K562 (cell line): ENCODE results near the gene CBY2. TPM values are rescaled to one million over a fixed set of nuclear protein-coding genes. Genes with fewer than 3 reads are reported as not detected.

Experiments used
- ATAC-seq: fragments of 200-7000 bp; cut with Tn5 transposase; 3 replicates; pipeline ENCODE4 v1.9.1; 2020; ENCODE audit warnings: moderate library complexity
- BruUV-seq: library from RNA; stranded (reverse); fragments of 400-500 nt; replicated peaks from 2 replicates; lab custom pipeline; 2021; lab: Mats Ljungman, UMichigan
- CTCF ChIA-PET: fragments of 300-600 bp; formaldehyde crosslinking; extraction: SDS; loops from one replicate; lab custom pipeline; 2021; ENCODE audit warnings: low intra/inter-chr PET ratio; lab: Yijun Ruan, JAX
- POLR2A ChIA-PET: fragments of 300-600, 350-650 bp; sonication (Branson Sonifier 250); formaldehyde crosslinking; extraction: SDS; loops from one replicate; lab custom pipeline; 2021; ENCODE audit warnings: antibody characterized with exemption, inconsistent platforms; lab: Yijun Ruan, JAX
- DNase-seq, 4 experiments: peaks; one replicate each; pipeline versions ENCODE4 v3.0.0 to v3.0.0-alpha.2; 2011 to 2018; ENCODE audit warnings: low spot score in 3 of 4, mixed read lengths in 3 of 4; ENCODE audit errors: extremely low read depth in 1 of 4
- FAIRE-seq: peaks from 2 replicates; lab custom pipeline; 2011; peaks lifted over from hg19 to GRCh38; lab: Jason Lieb, UNC
- H2AFZ ChIP-seq: 2 replicates; pipeline ENCODE4 v1.6.0; 2011; ENCODE audit warnings: low read depth, low read length, control low read depth, inconsistent platforms
- H3K27ac ChIP-seq: fragments of 200-600 bp; 3 replicates; pipeline ENCODE4 v1.8.0; 2011; ENCODE audit warnings: low read depth, mild to moderate bottlenecking, control low read depth, inconsistent platforms, low read length, moderate library complexity, mixed read lengths; ENCODE audit errors: extremely low read depth
- H3K27me3 ChIP-seq, 2 experiments: fragments of 300-600 bp in 1 of 2; 2 replicates in 1 of 2; 3 replicates in 1 of 2; pipeline versions ENCODE4 v1.6.0 to v1.8.0; 2011; ENCODE audit warnings: inconsistent platforms in 2 of 2, low read length in 2 of 2, mild to moderate bottlenecking in 1 of 2, mixed read lengths in 1 of 2, moderate library complexity in 1 of 2; ENCODE audit not compliant: control insufficient read depth in 2 of 2, insufficient read depth in 2 of 2
- H3K36me3 ChIP-seq: fragments of 300-600 bp; 3 replicates; pipeline ENCODE4 v1.8.0; 2011; ENCODE audit warnings: mild to moderate bottlenecking, low read length, inconsistent platforms; ENCODE audit not compliant: control insufficient read depth, insufficient read depth
- H3K4me1 ChIP-seq, 2 experiments: fragments of 200-600 bp in 1 of 2; replicated peaks in 1 of 2; 2 replicates in 1 of 2; 3 replicates in 1 of 2; pipeline versions ENCODE4 v1.5.1 to v1.8.0; 2011; ENCODE audit warnings: inconsistent platforms in 2 of 2, low read length in 2 of 2, mild to moderate bottlenecking in 1 of 2, mixed read lengths in 1 of 2, moderate library complexity in 1 of 2; ENCODE audit not compliant: control insufficient read depth in 2 of 2, insufficient read depth in 2 of 2
- H3K4me2 ChIP-seq: 2 replicates; pipeline ENCODE4 v1.6.1; 2011; ENCODE audit warnings: low read length, control low read depth, inconsistent platforms, mixed read lengths; ENCODE audit not compliant: insufficient read depth
- H3K4me3 ChIP-seq: fragments of 200-600 bp; sonication (generic), shearing (Covaris generic); 2 replicates; pipeline ENCODE4 v1.5.1; 2016; ENCODE audit warnings: control low read depth, inconsistent platforms
- H3K79me2 ChIP-seq: fragments of 200-600 bp; 3 replicates; pipeline ENCODE4 v1.8.0; 2011; ENCODE audit warnings: low read length, inconsistent platforms; ENCODE audit not compliant: control insufficient read depth, insufficient read depth
- H3K9ac ChIP-seq, 2 experiments: 2 replicates each; pipeline versions ENCODE4 v1.6.0 to v1.6.1; 2011; ENCODE audit warnings: low read depth in 2 of 2, low read length in 2 of 2, control low read depth in 1 of 2, inconsistent platforms in 1 of 2, mild to moderate bottlenecking in 1 of 2, mixed read lengths in 1 of 2; ENCODE audit not compliant: insufficient read depth in 1 of 2
- H3K9me1 ChIP-seq: one replicate; pipeline ENCODE4 v1.6.0; 2011; ENCODE audit warnings: inconsistent platforms, mild to moderate bottlenecking, low read length, moderate library complexity; ENCODE audit not compliant: control insufficient read depth, insufficient read depth
- H3K9me3 ChIP-seq: replicated peaks from 2 replicates; pipeline ENCODE4 v1.5.1; 2011; ENCODE audit warnings: low read depth, low read length, inconsistent platforms; ENCODE audit not compliant: control insufficient read depth, insufficient read depth
- H4K20me1 ChIP-seq: replicated peaks from 2 replicates; pipeline ENCODE4 v1.6.1; 2011; ENCODE audit warnings: low read length, inconsistent platforms, mixed read lengths; ENCODE audit not compliant: control insufficient read depth, insufficient read depth
- FOS ChIP-seq: IDR thresholded peaks from 3 replicates; pipeline ENCODE4 v1.6.1; 2011; ENCODE audit not compliant: insufficient read length; ENCODE audit errors: extremely low read depth
- NCOR1 ChIP-seq: fragments of 450-650 bp; IDR thresholded peaks from 2 replicates; pipeline ENCODE4 v1.6.1; 2016; ENCODE audit warnings: mild to moderate bottlenecking, moderate library complexity
- PHF8 ChIP-seq: fragments of 200-600 bp; sonication (generic); IDR thresholded peaks from 2 replicates; pipeline ENCODE4 v1.6.1; 2012; ENCODE audit warnings: mixed run types, mild to moderate bottlenecking, inconsistent platforms, low read length, moderate library complexity, borderline replicate concordance
- POU5F1 ChIP-seq: fragments of 150-350 bp; IDR thresholded peaks from 2 replicates; pipeline ENCODE4 v1.6.1; 2014; ENCODE audit warnings: borderline replicate concordance, low read length, low read depth, mild to moderate bottlenecking; ENCODE audit not compliant: partially characterized antibody
- RFX1 ChIP-seq: fragments of 450-650 bp; IDR thresholded peaks from 2 replicates; pipeline ENCODE4 v1.6.1; 2016; ENCODE audit warnings: mild to moderate bottlenecking, moderate library complexity
- ZNF668 ChIP-seq: fragments of 250-450 bp; sonication (Bioruptor Pico); IDR thresholded peaks from 2 replicates; pipeline ENCODE4 v1.8.0; 2022; ENCODE audit warnings: mild to moderate bottlenecking, inconsistent platforms
- ZNF699 ChIP-seq: fragments of 250-450 bp; sonication (Bioruptor Pico); IDR thresholded peaks from 2 replicates; pipeline ENCODE4 v1.8.0; 2021; ENCODE audit warnings: mild to moderate bottlenecking, moderate library complexity; ENCODE audit not compliant: insufficient replicate concordance
- WGBS: fragments of 100-300 bp; shearing (Covaris generic); methylation state at CpG from one replicate; pipeline ENCODE4 v1.1.6; 2016; ENCODE audit warnings: low coverage, mixed read lengths; ENCODE audit not compliant: insufficient coverage; ENCODE audit errors: missing lambda C conversion rate; 5-methylcytosine and 5-hydroxymethylcytosine counted together
- in situ Hi-C: fragments of 300-500 bp; cut with MboI; formaldehyde crosslinking; loops from 4 replicates; pipeline ENCODE4 v1.15.0; 2018; ENCODE audit warnings: inconsistent platforms, mixed read lengths
- intact Hi-C: fragments of 100-400 bp; cut with micrococcal nuclease; formaldehyde crosslinking; loops from 2 replicates; pipeline ENCODE4 v1.14.2; 2022
- polyA plus RNA-seq, 8 experiments: library from polyadenylated mRNA; depleted of rRNA in 4 of 8; stranded (reverse) in 5 of 8; unstranded in 3 of 8; fragments of >200 nt; fragmentation: Nextera tagmentation in 2 of 8; fragmentation: Illumina TruSeq in 1 of 8; extraction: Ambion mirVana in 2 of 8; extraction: Trizol in 1 of 8; gene quantifications; 2 replicates each; pipeline versions ENCODE4 v1.2.1 to v1.2.3, GENCODE V29; 2011 to 2014; ENCODE audit warnings: inconsistent platforms in 1 of 8, missing spikeins in 1 of 8
- total RNA-seq, 7 experiments: library from RNA; depleted of rRNA in 6 of 7; stranded (reverse); fragments of >200 nt in 6 of 7; fragmentation: Illumina TruSeq in 2 of 7; extraction: Trizol in 2 of 7; gene quantifications; 2 replicates each; pipeline versions ENCODE4 v1.2.1 to v1.2.3, GENCODE V29; 2011 to 2021; ENCODE audit warnings: low replicate concordance in 1 of 7
- TF ChIP-seq, protein P1 (sequence below), 3 experiments: IDR thresholded peaks in 2 of 3; conservative IDR thresholded peaks in 1 of 3; 2 replicates each; pipeline ENCODE4 v1.5.1; 2011 to 2012; ENCODE audit warnings: low read length in 3 of 3, mild to moderate bottlenecking in 3 of 3, control low read depth in 2 of 3, improper control_type of control experiment in 1 of 3, inconsistent platforms in 1 of 3, low read depth in 1 of 3, mixed read lengths in 1 of 3, moderate library complexity in 1 of 3; ENCODE audit not compliant: insufficient read depth in 2 of 3

CBY2 gene
- total and polyA plus RNA-seq, 9 of the 15 experiments (the other 6 are each of a cell fraction or from before 2014, with no cell fraction given) = 0.09 TPM; not detected in 8

- Histone ChIP-seq H3K27me3 (peaks cover 0 to 21% of the 10 kb centered on the region in 2 experiments; a peak in 2 of 5 replicates), H3K36me3 (no peaks in the 10 kb centered on the region), H3K9me3 (no peaks in the 10 kb centered on the region), H3K9ac (no peak overlapping the region), H2AFZ (no peak overlapping the region), H3K4me1 (no peaks in the 10 kb centered on the region), H3K4me2 (no peak overlapping the region), H3K27ac (no peak overlapping the region), H3K4me3 (no peak overlapping the region), H3K79me2 (no peaks in the 10 kb centered on the region), H3K9me1 (no peaks in the 10 kb centered on the region), H4K20me1 (no peaks in the 10 kb centered on the region)
- BruUV-seq = no TSS peak
- TF ChIP-seq, protein P1, sequence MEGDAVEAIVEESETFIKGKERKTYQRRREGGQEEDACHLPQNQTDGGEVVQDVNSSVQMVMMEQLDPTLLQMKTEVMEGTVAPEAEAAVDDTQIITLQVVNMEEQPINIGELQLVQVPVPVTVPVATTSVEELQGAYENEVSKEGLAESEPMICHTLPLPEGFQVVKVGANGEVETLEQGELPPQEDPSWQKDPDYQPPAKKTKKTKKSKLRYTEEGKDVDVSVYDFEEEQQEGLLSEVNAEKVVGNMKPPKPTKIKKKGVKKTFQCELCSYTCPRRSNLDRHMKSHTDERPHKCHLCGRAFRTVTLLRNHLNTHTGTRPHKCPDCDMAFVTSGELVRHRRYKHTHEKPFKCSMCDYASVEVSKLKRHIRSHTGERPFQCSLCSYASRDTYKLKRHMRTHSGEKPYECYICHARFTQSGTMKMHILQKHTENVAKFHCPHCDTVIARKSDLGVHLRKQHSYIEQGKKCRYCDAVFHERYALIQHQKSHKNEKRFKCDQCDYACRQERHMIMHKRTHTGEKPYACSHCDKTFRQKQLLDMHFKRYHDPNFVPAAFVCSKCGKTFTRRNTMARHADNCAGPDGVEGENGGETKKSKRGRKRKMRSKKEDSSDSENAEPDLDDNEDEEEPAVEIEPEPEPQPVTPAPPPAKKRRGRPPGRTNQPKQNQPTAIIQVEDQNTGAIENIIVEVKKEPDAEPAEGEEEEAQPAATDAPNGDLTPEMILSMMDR (IDR thresholded peaks at IDR 0.05 in 2 of 3, conservative IDR thresholded peaks at IDR 0.05 in 1 of 3; ENCODE audit: insufficient read depth in 2 of 3, low read depth in 1 of 3, low read length in 3 of 3) = peak; percentile 12 to 39 (median 19); a peak in 2 of 6 replicates
- TF ChIP-seq NCOR1 = no peak
- intact Hi-C loops (no loop called here), in situ Hi-C loops (no loop called here)
- FAIRE-seq (no peak), ATAC-seq (0 out of 3 replicates have a peak, but pooled peaks have one; percentile 32), DNase-seq (peak in 1 of 4 experiments; percentile 9)
- ChIA-PET CTCF (interaction anchor here (0.7 kb wide), 1 partner anchor 1199 kb away, joined by 3 read pairs; no protein-coding TSS in a partner anchor), POLR2A (interaction anchor here (0.7 kb wide), 1 partner anchor 11 kb away, joined by 3 read pairs; no protein-coding TSS in a partner anchor)
- 0% methylated on average over 3 of the region's 3 CpGs for WGBS
Observed at GRCh38 chr13:45683701-45684100, 18.4 kb upstream of the CBY2 start.

DNA sequence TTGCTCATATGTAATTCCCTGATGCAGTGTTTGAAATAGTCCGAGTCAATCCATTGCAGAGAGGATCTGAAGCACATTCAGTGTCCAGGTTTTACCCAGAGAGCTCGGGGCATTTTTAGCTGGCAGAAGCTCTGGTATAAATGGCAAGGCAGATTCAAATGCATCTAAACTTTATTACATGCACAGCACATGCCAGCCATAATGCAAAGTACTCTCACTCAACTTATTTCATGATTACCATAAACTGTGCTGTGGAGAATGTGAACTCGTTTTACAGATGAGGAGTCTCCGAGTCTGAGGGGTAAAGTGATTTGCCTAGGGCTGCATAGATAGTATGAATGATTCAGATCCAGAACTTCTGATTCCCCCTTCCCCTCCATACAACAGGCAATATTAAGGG lies 13.5 kb upstream of the CBY2 start:
- H3K9ac ChIP-seq = no peak overlapping the region
- no peaks in the 10 kb centered on the region for H3K36me3 ChIP-seq
- in situ Hi-C loops (no loop called here), intact Hi-C loops (no loop called here)
- no peaks in the 10 kb centered on the region for H3K4me1 ChIP-seq
- DNase-seq = no peak
- BruUV-seq = no TSS peak
- FAIRE-seq = no peak
- H3K4me3 ChIP-seq = no peak overlapping the region
- H2AFZ ChIP-seq = no peak overlapping the region
- ChIA-PET CTCF (no interaction called here), POLR2A (no interaction called here)
- H3K9me1 ChIP-seq = no peaks in the 10 kb centered on the region
- no peaks in the 10 kb centered on the region for H3K9me3 ChIP-seq
- no peak overlapping the region for H3K4me2 ChIP-seq
- H3K79me2 ChIP-seq = no peaks in the 10 kb centered on the region
- no peak overlapping the region for H3K27ac ChIP-seq
- H4K20me1 ChIP-seq = no peaks in the 10 kb centered on the region
- no peak for ATAC-seq
- peaks cover 0 to 9% of the 10 kb centered on the region in 2 experiments; a peak in 1 of 5 replicates for H3K27me3 ChIP-seq
- WGBS = 3% methylated on average over 4 of the region's 4 CpGs
- TF ChIP-seq, protein P1 (IDR thresholded peaks at IDR 0.05 in 2 of 3, conservative IDR thresholded peaks at IDR 0.05 in 1 of 3; ENCODE audit: insufficient read depth in 2 of 3, low read depth in 1 of 3, low read length in 3 of 3) = no peak
- TF ChIP-seq ZNF699 (CRISPR knock-in tag) (no peak), ZNF668 (CRISPR knock-in tag) (no peak), PHF8 (no peak), RFX1 (no peak), FOS (no peak), POU5F1 (no peak)
